ENCODE data around the gene ITGA1.

ITGA1 gene

DNA sequence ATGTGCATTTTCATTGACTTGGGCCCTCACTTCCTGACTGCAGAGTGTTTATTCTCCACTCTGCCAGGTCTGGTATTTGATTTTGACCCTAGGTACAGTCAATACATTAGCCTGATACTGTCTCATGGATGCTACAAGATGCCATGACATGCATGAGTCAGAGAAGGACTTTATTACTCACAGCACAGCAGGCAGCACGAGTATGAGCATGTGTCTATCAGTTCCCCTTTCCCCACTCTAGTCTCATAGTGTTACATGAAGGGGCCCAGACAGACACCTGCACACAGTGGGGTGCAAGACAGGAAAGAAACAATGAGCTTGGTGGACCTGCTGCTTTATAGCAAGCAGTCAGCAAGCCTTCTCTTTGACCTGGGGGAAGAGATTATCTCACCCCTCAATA lies 221.0 kb downstream of the ITGA1 start:
- no peak for DNase-seq

Measured in NCI-H1694 (cell line).